ENCODE data around the gene ATG7.

The ATG7 gene

GRCh38 chr3:11538581-11538980, 266.4 kb downstream of the ATG7 start:
- no peak for FAIRE-seq
- TF ChIP-seq CTCF (IDR thresholded peaks at IDR 0.05; ENCODE audit: insufficient read depth, missing control alignments) = no peak

GRCh38 chr3:11539218-11539617, 267.0 kb downstream of the ATG7 start:
- no peak for TF ChIP-seq CTCF (IDR thresholded peaks at IDR 0.05; ENCODE audit: insufficient read depth, missing control alignments)
- DNase-seq (ENCODE audit: insufficient read length, low spot score) (no peak), FAIRE-seq (no peak)

More at GRCh38 chr3:11538581-11538980, 266.4 kb downstream of the ATG7 start:
- DNase-seq (ENCODE audit: insufficient read length, low spot score) = no peak

- DNase-seq (ENCODE audit: insufficient read length, low spot score) (no peak), FAIRE-seq (no peak)
- no peak for TF ChIP-seq CTCF (IDR thresholded peaks at IDR 0.05; ENCODE audit: insufficient read depth, missing control alignments)
These were observed 267.5 kb downstream of the ATG7 start for GRCh38 chr3:11539677-11540076.

- DNase-seq (ENCODE audit: insufficient read length, low spot score) = no peak
- no peak for TF ChIP-seq CTCF (IDR thresholded peaks at IDR 0.05; ENCODE audit: insufficient read depth, missing control alignments)
- FAIRE-seq = no peak
These were observed 269.4 kb downstream of the ATG7 start for GRCh38 chr3:11541321-11542303.

GRCh38 chr3:11542551-11542950, 270.4 kb downstream of the ATG7 start:
- no peak for TF ChIP-seq CTCF (IDR thresholded peaks at IDR 0.05; ENCODE audit: insufficient read depth, missing control alignments)
- no peak for FAIRE-seq
- no peak for DNase-seq (ENCODE audit: insufficient read length, low spot score)

GRCh38 chr3:11543141-11543947, 271.1 kb downstream of the ATG7 start:
- FAIRE-seq (no peak), DNase-seq (ENCODE audit: insufficient read length, low spot score) (no peak)

More at GRCh38 chr3:11543141-11543947, 271.1 kb downstream of the ATG7 start:
- no peak for TF ChIP-seq CTCF (IDR thresholded peaks at IDR 0.05; ENCODE audit: insufficient read depth, missing control alignments)

All from D721Med (cell line).